Neural progenitor cell (in vitro differentiated cells): ENCODE measurements around the gene DOK7. TPM values are rescaled to one million over a fixed set of nuclear protein-coding genes. Genes with fewer than 3 reads are reported as not detected.

Experiments
- DNase-seq: peaks from one replicate; pipeline ENCODE4 v3.0.0-alpha.2; 2016; ENCODE audit warnings: low spot score
- H2AFZ ChIP-seq: fragments of 200-600 bp; sonication (generic); replicated peaks from 2 replicates; pipeline ENCODE4 v1.6.1; 2016; ENCODE audit warnings: antibody characterized with exemption
- H3F3A ChIP-seq: fragments of 200-600 bp; sonication (generic); 2 replicates; pipeline ENCODE4 v1.6.1; 2016; ENCODE audit warnings: antibody characterized with exemption, low read depth
- H3K27ac ChIP-seq: fragments of 200-600 bp; sonication (generic); 2 replicates; pipeline ENCODE4 v1.5.1; 2016; ENCODE audit warnings: mild to moderate bottlenecking
- H3K27me3 ChIP-seq: fragments of 200-600 bp; sonication (generic); 2 replicates; pipeline ENCODE4 v1.6.1; 2016; ENCODE audit warnings: mild to moderate bottlenecking, moderate library complexity
- H3K36me3 ChIP-seq: fragments of 200-600 bp; sonication (generic); 2 replicates; pipeline ENCODE4 v1.5.1; 2016
- H3K4me1 ChIP-seq: fragments of 200-600 bp; sonication (generic); 2 replicates; pipeline ENCODE4 v1.6.1; 2016; ENCODE audit warnings: mixed run types
- H3K4me2 ChIP-seq: fragments of 200-600 bp; sonication (generic); 2 replicates; pipeline ENCODE4 v1.6.1; 2016
- H3K4me3 ChIP-seq: fragments of 200-600 bp; sonication (generic); 2 replicates; pipeline ENCODE4 v1.5.1; 2016
- H3K79me2 ChIP-seq: fragments of 200-600 bp; sonication (generic); 2 replicates; pipeline ENCODE4 v1.6.1; 2016; ENCODE audit warnings: low read depth
- H3K9ac ChIP-seq: fragments of 200-600 bp; sonication (generic); 2 replicates; pipeline ENCODE4 v1.6.1; 2016
- H3K9me3 ChIP-seq: fragments of 200-600 bp; sonication (generic); 2 replicates; pipeline ENCODE4 v1.5.1; 2016; ENCODE audit warnings: low read depth
- H4K20me1 ChIP-seq: fragments of 200-600 bp; sonication (generic); 2 replicates; pipeline ENCODE4 v1.6.1; 2016; ENCODE audit warnings: low read depth
- H3K27ac Mint-ChIP-seq: 3 replicates; pipeline ENCODE4 v1.8.0; 2021; ENCODE audit warnings: mixed read lengths
- H3K27me3 Mint-ChIP-seq: 2 replicates; pipeline ENCODE4 v1.8.0; 2022; ENCODE audit warnings: low read depth, mild to moderate bottlenecking, inconsistent platforms, moderate library complexity, mixed read lengths; ENCODE audit not compliant: insufficient read depth
- H3K36me3 Mint-ChIP-seq: 3 replicates; pipeline ENCODE4 v1.8.0; 2021; ENCODE audit warnings: mixed read lengths
- H3K4me1 Mint-ChIP-seq: 3 replicates; pipeline ENCODE4 v1.8.0; 2021; ENCODE audit warnings: mixed read lengths
- H3K4me3 Mint-ChIP-seq: 3 replicates; pipeline ENCODE4 v1.8.0; 2021; ENCODE audit warnings: mild to moderate bottlenecking, moderate library complexity, mixed read lengths
- H3K9me3 Mint-ChIP-seq: 3 replicates; pipeline ENCODE4 v1.8.0; 2020; ENCODE audit warnings: mixed read lengths
- EZH2 ChIP-seq: fragments of 200-600 bp; sonication (generic); IDR thresholded peaks from 2 replicates; pipeline ENCODE4 v1.6.1; 2017; ENCODE audit warnings: antibody characterized with exemption, mild to moderate bottlenecking, moderate library complexity
- EZH2phosphoT487 ChIP-seq: fragments of 200-600 bp; sonication (generic); IDR thresholded peaks from 2 replicates; pipeline ENCODE4 v1.6.1; 2017; ENCODE audit warnings: antibody characterized with exemption
- total RNA-seq: library from RNA; depleted of rRNA; stranded (reverse); fragments of >200 nt; gene quantifications from 2 replicates; pipeline ENCODE4 v1.2.3, GENCODE V29; 2015; ENCODE audit warnings: low replicate concordance
- TF ChIP-seq, protein P1 (sequence below): fragments of 200-600 bp; sonication (generic); IDR thresholded peaks from 2 replicates; pipeline ENCODE4 v1.5.1; 2017; ENCODE audit warnings: antibody characterized with exemption, mild to moderate bottlenecking

The DOK7 gene
- total RNA-seq, 1 donor from 2014 or later, result not detected

GRCh38 chr4:3420606-3420955 is 42.5 kb upstream of the DOK7 start:
- H3K27ac Mint-ChIP-seq, result no peak overlapping the region
- no peaks in the 10 kb centered on the region for H3K27me3 ChIP-seq
- H3K4me2 ChIP-seq, result no peak overlapping the region
- H3K36me3 Mint-ChIP-seq, result peaks cover 25% of the 10 kb centered on the region
- no peaks in the 10 kb centered on the region for H3K36me3 ChIP-seq
- H3F3A ChIP-seq, result no peaks in the 10 kb centered on the region
- H2AFZ ChIP-seq, result no peak overlapping the region
- peaks cover 3% of the 10 kb centered on the region for H3K4me1 Mint-ChIP-seq
- no peaks in the 10 kb centered on the region for H3K9me3 ChIP-seq
- H3K4me3 Mint-ChIP-seq, result no peak overlapping the region
- TF ChIP-seq EZH2 (no peak), EZH2phosphoT487 (no peak)
- no peak overlapping the region for H3K9ac ChIP-seq
- no peaks in the 10 kb centered on the region for H3K4me1 ChIP-seq
- no peak for DNase-seq
- H3K27me3 Mint-ChIP-seq, result peaks cover 4% of the 10 kb centered on the region
- H3K9me3 Mint-ChIP-seq, result no peaks in the 10 kb centered on the region
- no peaks in the 10 kb centered on the region for H3K79me2 ChIP-seq
- H3K4me3 ChIP-seq, result no peak overlapping the region
- H3K27ac ChIP-seq, result no peak overlapping the region
- peaks cover 3% of the 10 kb centered on the region for H4K20me1 ChIP-seq

DNA sequence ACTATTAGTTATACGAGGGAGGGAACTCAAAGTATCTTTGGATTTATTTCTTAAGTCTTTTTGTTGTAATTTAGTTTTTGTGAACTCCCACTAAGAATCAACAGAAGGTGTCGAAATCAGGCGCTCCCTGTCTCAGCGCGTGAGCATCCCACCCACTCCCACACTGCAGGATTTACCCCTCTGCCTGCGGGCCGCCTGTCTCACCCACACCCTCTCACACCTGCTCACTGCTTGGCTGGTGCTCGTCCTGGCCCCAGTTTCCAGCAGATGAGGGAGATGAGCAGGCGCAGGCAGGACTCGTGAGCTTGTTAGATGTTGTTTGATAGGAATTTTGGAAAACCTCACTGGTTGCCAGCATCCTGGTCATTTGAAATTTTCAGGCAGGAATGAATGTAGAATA is 42.1 kb upstream of the DOK7 start:
- Histone ChIP-seq H4K20me1 (peaks cover 3% of the 10 kb centered on the region), H3K4me2 (no peak overlapping the region), H3K27me3 (no peaks in the 10 kb centered on the region), H3K4me1 (no peaks in the 10 kb centered on the region), H3K4me3 (no peak overlapping the region), H3K9me3 (no peaks in the 10 kb centered on the region), H2AFZ (no peak overlapping the region), H3K9ac (no peak overlapping the region), H3K36me3 (no peaks in the 10 kb centered on the region), H3K79me2 (no peaks in the 10 kb centered on the region), H3F3A (no peaks in the 10 kb centered on the region), H3K27ac (no peak overlapping the region)
- H3K27ac Mint-ChIP-seq, result no peak overlapping the region
- H3K9me3 Mint-ChIP-seq, result no peaks in the 10 kb centered on the region
- TF ChIP-seq EZH2phosphoT487 (no peak), EZH2 (no peak)
- TF ChIP-seq, protein P1, sequence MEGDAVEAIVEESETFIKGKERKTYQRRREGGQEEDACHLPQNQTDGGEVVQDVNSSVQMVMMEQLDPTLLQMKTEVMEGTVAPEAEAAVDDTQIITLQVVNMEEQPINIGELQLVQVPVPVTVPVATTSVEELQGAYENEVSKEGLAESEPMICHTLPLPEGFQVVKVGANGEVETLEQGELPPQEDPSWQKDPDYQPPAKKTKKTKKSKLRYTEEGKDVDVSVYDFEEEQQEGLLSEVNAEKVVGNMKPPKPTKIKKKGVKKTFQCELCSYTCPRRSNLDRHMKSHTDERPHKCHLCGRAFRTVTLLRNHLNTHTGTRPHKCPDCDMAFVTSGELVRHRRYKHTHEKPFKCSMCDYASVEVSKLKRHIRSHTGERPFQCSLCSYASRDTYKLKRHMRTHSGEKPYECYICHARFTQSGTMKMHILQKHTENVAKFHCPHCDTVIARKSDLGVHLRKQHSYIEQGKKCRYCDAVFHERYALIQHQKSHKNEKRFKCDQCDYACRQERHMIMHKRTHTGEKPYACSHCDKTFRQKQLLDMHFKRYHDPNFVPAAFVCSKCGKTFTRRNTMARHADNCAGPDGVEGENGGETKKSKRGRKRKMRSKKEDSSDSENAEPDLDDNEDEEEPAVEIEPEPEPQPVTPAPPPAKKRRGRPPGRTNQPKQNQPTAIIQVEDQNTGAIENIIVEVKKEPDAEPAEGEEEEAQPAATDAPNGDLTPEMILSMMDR, result no peak
- peaks cover 3% of the 10 kb centered on the region for H3K4me1 Mint-ChIP-seq
- H3K4me3 Mint-ChIP-seq, result no peak overlapping the region
- no peak for DNase-seq
- H3K36me3 Mint-ChIP-seq, result peaks cover 25% of the 10 kb centered on the region
- H3K27me3 Mint-ChIP-seq, result peaks cover 4% of the 10 kb centered on the region

DNA sequence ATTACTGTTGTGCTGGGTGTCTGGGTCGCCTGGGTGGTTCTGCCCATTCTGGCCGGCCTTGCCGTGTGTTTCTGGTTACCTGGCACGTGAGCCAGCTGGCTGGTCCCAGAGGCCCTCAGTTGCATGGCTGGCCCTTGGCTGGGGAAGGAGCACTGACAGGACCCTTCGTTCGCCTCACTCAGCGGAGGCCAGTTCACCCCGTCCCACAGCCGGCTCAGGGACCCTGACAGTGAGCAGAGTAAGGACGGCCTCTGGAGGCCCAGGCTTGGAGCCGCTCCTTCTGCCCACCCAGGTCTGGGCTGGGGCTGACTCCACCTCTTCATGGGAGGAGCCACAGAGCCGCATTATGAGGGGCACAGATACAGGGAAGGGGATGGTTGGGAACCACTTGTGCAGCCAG is 41.6 kb upstream of the DOK7 start:
- H3K9me3 ChIP-seq, result no peaks in the 10 kb centered on the region
- Mint-ChIP-seq H3K27ac (no peak overlapping the region), H3K9me3 (no peaks in the 10 kb centered on the region), H3K27me3 (peaks cover 2% of the 10 kb centered on the region), H3K36me3 (peaks cover 25% of the 10 kb centered on the region), H3K4me1 (peaks cover 3% of the 10 kb centered on the region), H3K4me3 (no peak overlapping the region)
- no peaks in the 10 kb centered on the region for H3K36me3 ChIP-seq
- no peak overlapping the region for H3K9ac ChIP-seq
- no peaks in the 10 kb centered on the region for H3K27me3 ChIP-seq
- H3F3A ChIP-seq, result no peaks in the 10 kb centered on the region
- no peak for TF ChIP-seq EZH2phosphoT487
- TF ChIP-seq, protein P1, result no peak
- TF ChIP-seq EZH2, result no peak
- no peak overlapping the region for H3K4me2 ChIP-seq
- H3K4me3 ChIP-seq, result no peak overlapping the region
- H4K20me1 ChIP-seq, result peaks cover 3% of the 10 kb centered on the region
- no peaks in the 10 kb centered on the region for H3K79me2 ChIP-seq
- no peak overlapping the region for H2AFZ ChIP-seq
- peak; percentile 56 for DNase-seq
- no peak overlapping the region for H3K27ac ChIP-seq
- no peaks in the 10 kb centered on the region for H3K4me1 ChIP-seq

DNA sequence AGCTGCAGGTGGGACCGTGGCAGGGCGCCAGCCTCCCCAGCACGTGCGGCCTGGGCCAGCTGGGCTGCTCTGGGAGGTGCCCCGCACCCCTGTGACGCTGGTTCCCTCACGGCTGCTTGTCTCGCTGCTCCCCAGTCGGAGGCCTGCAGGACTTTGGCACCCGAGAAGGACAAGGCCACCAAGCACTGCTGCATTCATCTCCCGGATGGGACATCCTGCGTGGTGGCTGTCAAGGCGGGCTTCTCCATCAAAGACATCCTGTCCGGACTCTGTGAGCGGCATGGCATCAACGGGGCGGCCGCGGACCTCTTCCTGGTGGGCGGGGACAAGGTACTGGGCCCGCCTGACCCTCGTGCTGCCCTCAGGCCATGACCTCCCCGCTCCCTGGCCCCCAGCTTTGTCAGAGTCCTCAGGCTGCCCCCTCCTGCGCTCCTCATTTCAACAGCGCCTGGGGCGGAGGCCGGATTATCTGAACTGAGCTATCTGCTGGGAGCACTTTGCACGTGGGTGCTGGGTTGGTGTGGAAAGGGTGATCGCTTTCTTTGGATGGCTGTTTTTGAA is 40.8 kb upstream of the DOK7 start:
- no peaks in the 10 kb centered on the region for H3F3A ChIP-seq
- H3K27me3 ChIP-seq, result no peaks in the 10 kb centered on the region
- H3K4me1 ChIP-seq, result no peaks in the 10 kb centered on the region
- no peak overlapping the region for H3K4me2 ChIP-seq
- H2AFZ ChIP-seq, result no peak overlapping the region
- no peak overlapping the region for H3K4me3 Mint-ChIP-seq
- no peak for DNase-seq
- H3K36me3 Mint-ChIP-seq, result peaks cover 17% of the 10 kb centered on the region
- H3K79me2 ChIP-seq, result no peaks in the 10 kb centered on the region
- H3K27ac Mint-ChIP-seq, result no peak overlapping the region
- H3K36me3 ChIP-seq, result no peaks in the 10 kb centered on the region
- H3K9me3 ChIP-seq, result no peaks in the 10 kb centered on the region
- peaks cover 3% of the 10 kb centered on the region for H3K4me1 Mint-ChIP-seq
- H4K20me1 ChIP-seq, result peaks cover 3% of the 10 kb centered on the region
- H3K27me3 Mint-ChIP-seq, result peaks cover 2% of the 10 kb centered on the region
- no peak overlapping the region for H3K27ac ChIP-seq
- H3K9me3 Mint-ChIP-seq, result no peaks in the 10 kb centered on the region
- H3K9ac ChIP-seq, result no peak overlapping the region
- TF ChIP-seq EZH2phosphoT487, result no peak
- TF ChIP-seq EZH2, result no peak
- TF ChIP-seq, protein P1, result no peak
- H3K4me3 ChIP-seq, result no peak overlapping the region
